PC-3 (cell line): ENCODE data around the gene SHTN1.

Experiments
- CTCF ChIP-seq: fragments of 300-600 bp; sonication (generic); conservative IDR thresholded peaks from 2 replicates; pipeline ENCODE4 v1.5.1; 2017; ENCODE audit warnings: antibody characterized with exemption, low read depth, mild to moderate bottlenecking, low read length
- EZH2 ChIP-seq: fragments of 300-600 bp; sonication (generic); IDR thresholded peaks from one replicate; pipeline ENCODE4 v1.6.1; 2017; ENCODE audit warnings: antibody characterized with exemption, mild to moderate bottlenecking, low read length; ENCODE audit not compliant: unreplicated experiment
- EZH2phosphoT487 ChIP-seq: fragments of 300-600 bp; sonication (generic); IDR thresholded peaks from 2 replicates; pipeline ENCODE4 v1.6.1; 2018; ENCODE audit warnings: mild to moderate bottlenecking, antibody characterized with exemption, low read length, borderline replicate concordance

GRCh38 chr10:116907245-116907987 is 97.6 kb downstream of the SHTN1 start:
- no peak for TF ChIP-seq CTCF
- no peak for TF ChIP-seq EZH2
- TF ChIP-seq EZH2phosphoT487 = no peak
